Vagina (tissue), 2 donors: ENCODE measurements around the gene LTV1.

Experiments
- POLR2A ChIP-seq, 2 donors: fragments of 450-650 bp; IDR thresholded peaks; one replicate each; pipeline ENCODE4 v1.6.1; 2017; ENCODE audit warnings: antibody characterized with exemption in 2 of 2, mild to moderate bottlenecking in 2 of 2, moderate library complexity in 2 of 2
- POLR2AphosphoS5 ChIP-seq, 2 donors: sonication (generic); formaldehyde crosslinking; IDR thresholded peaks; one replicate each; pipeline ENCODE4 v1.9.0; 2017; ENCODE audit warnings: antibody characterized with exemption in 2 of 2, mild to moderate bottlenecking in 2 of 2, low read depth in 1 of 2; ENCODE audit not compliant: insufficient read depth in 1 of 2
- TF ChIP-seq, protein P1 (sequence below), 3 experiments: fragments of 450-650 bp in 2 of 3; fragments of 200-600 bp in 1 of 3; sonication (generic) in 1 of 3; IDR thresholded peaks; one replicate each; pipeline ENCODE4 v1.5.1; 2017 to 2019; ENCODE audit warnings: antibody characterized with exemption in 3 of 3, mild to moderate bottlenecking in 2 of 3, moderate library complexity in 2 of 3

DNA sequence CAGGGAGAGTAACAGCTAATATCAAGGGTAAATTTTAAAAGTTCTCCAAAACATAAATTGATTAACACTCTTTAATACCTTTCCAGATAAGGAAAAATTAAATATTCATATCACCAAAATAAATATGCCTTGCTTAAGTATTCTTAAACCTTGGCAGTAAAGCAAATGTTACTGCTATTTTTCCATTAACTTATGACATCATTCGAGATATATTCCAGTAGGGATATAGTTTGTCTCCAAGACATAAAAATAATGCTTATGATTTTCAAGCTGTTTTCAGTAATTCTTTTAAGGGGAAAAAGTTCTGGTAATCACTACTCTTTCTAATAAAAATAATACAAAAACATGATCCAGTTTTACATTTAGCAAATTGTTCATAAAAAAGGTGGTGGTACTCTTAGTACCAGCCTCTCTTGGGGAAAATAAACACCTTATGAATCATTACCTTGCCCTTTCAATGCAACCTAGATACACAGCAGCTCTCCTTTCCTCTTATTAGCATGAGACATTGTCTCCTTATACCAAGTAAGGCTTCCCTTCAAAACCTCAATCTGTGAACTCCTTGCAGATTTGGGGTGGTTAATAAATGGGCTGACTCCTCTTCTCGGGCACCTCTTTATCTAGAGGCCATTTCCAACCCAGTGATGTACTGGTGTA, 31.5 kb upstream of the LTV1 start:
- TF ChIP-seq, protein P1, sequence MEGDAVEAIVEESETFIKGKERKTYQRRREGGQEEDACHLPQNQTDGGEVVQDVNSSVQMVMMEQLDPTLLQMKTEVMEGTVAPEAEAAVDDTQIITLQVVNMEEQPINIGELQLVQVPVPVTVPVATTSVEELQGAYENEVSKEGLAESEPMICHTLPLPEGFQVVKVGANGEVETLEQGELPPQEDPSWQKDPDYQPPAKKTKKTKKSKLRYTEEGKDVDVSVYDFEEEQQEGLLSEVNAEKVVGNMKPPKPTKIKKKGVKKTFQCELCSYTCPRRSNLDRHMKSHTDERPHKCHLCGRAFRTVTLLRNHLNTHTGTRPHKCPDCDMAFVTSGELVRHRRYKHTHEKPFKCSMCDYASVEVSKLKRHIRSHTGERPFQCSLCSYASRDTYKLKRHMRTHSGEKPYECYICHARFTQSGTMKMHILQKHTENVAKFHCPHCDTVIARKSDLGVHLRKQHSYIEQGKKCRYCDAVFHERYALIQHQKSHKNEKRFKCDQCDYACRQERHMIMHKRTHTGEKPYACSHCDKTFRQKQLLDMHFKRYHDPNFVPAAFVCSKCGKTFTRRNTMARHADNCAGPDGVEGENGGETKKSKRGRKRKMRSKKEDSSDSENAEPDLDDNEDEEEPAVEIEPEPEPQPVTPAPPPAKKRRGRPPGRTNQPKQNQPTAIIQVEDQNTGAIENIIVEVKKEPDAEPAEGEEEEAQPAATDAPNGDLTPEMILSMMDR (IDR thresholded peaks at IDR 0.05): no peak
- TF ChIP-seq POLR2A (IDR thresholded peaks at IDR 0.05): no peak
- TF ChIP-seq POLR2AphosphoS5 (IDR thresholded peaks at IDR 0.05; ENCODE audit: insufficient read depth in 1 of 2, low read depth in 1 of 2): no peak
